ENCODE data around the gene MTOR. TPM values are rescaled to one million over a fixed set of nuclear protein-coding genes. Genes with fewer than 3 reads are reported as not detected.
A peak's percentile ranks its signal among the peaks of the same experiment; 100 is the strongest.
"Not testable (repeated sequence)": the region's sequence is repeated elsewhere in the genome, so short reads cannot be mapped to it uniquely, and the experiment has no call there.

Gene MTOR
- total RNA-seq, 1 experiment from 2014 or later, result 9.6 TPM

- in situ Hi-C loops (cut with HindIII; ENCODE audit: low pct_unique_long_range_greater_than_20kb, low sequenced_read_pairs), result no loop called here
- no peak for DNase-seq (ENCODE audit: low read depth)
These were observed 67.8 kb downstream of the MTOR start for GRCh38 chr1:11194407-11195176.

DNA sequence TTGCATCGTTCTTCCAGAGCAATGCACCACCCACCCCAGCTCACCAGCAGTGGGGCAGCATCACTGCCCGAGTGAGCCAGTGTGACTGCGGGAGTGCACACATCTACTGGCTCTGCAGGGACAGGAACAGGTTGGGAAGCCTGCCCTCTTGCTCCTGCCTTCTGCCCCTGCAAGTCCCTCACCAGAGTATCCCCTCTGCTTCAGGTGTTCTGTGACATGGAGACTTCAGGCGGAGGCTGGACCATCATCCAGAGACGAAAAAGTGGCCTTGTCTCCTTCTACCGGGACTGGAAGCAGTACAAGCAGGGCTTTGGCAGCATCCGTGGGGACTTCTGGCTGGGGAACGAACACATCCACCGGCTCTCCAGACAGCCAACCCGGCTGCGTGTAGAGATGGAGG lies 69.0 kb downstream of the MTOR start:
- in situ Hi-C loops (cut with HindIII; ENCODE audit: low pct_unique_long_range_greater_than_20kb, low sequenced_read_pairs), result no loop called here
- no peak for DNase-seq (ENCODE audit: low read depth)

- in situ Hi-C loops (cut with HindIII; ENCODE audit: low pct_unique_long_range_greater_than_20kb, low sequenced_read_pairs), result no loop called here
- no peak for DNase-seq (ENCODE audit: low read depth)
These were observed 73.4 kb downstream of the MTOR start, which contains the start of gene ANGPTL7 for GRCh38 chr1:11188858-11189451. Gene ANGPTL7 (plus strand): TSS chr1:11189355. CDS start chr1:11189580, 225 bp downstream.

DNA sequence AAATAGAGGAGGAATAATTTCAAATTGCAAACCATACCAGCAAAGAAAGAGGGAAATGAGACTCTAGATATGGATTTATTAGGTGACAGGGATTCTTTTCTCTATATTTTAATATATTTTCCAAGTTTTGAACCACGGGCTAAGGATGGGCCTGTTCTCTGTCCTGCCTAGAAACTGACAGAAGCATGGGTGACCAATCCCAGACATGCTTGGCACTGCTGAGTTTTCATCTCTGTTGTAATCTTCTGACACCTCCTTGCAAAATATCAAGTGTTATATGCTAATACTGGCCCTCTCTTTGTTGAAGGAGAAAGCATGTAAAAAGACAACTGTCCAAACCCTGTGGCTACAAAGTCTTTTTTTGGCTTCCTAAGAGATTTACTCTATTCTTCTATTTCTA lies 74.0 kb downstream of the MTOR start:
- no peak for DNase-seq (ENCODE audit: low read depth)
- in situ Hi-C loops (cut with HindIII; ENCODE audit: low pct_unique_long_range_greater_than_20kb, low sequenced_read_pairs), result no loop called here

GRCh38 chr1:11187931-11188330 lies 74.4 kb downstream of the MTOR start:
- no peak for DNase-seq (ENCODE audit: low read depth)
- in situ Hi-C loops (cut with HindIII; ENCODE audit: low pct_unique_long_range_greater_than_20kb, low sequenced_read_pairs), result no loop called here

DNA sequence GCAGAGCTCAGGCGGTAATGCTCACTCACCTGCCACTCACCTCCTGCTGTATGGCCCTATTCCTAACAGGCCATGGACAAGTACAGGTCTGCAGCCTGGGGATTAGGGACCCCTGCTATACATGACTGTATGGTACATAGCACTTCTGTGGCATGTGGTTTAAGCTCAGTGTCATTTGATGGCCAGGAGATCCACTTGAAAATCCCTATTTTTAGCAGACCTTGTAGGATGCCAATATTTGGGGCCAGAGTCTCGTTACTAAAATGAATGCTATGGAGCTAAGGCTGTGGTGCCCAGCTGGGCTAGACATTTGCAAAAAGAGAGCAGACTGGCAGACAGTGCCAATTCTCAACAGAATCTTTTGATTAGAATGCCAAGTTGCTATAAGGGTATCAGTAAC lies 74.9 kb downstream of the MTOR start:
- in situ Hi-C loops (cut with HindIII; ENCODE audit: low pct_unique_long_range_greater_than_20kb, low sequenced_read_pairs), result no loop called here
- no peak for DNase-seq (ENCODE audit: low read depth)

GRCh38 chr1:11187000-11187399 lies 75.4 kb downstream of the MTOR start:
- in situ Hi-C loops (cut with HindIII; ENCODE audit: low pct_unique_long_range_greater_than_20kb, low sequenced_read_pairs), result no loop called here
- DNase-seq (ENCODE audit: low read depth), result no peak

DNA sequence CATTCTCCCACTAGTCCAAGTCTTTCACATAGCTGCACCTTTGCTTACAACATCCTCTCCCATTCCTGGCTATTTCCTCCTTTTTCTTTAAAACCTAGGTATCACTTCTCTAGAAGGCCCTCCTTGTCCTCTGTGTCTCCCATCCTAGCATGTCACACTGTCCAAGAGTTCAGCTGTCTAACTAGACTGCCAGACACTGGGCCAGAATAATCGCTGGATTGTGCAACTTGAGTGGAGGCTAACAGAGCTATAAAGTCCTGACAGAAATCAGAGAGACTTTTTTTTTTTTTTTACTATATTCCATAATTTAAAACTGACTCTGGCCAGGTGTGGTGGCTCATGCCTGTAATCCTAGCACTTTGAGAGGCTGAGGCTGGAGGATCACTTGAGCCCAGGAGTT lies 77.4 kb downstream of the MTOR start:
- in situ Hi-C loops (cut with HindIII; ENCODE audit: low pct_unique_long_range_greater_than_20kb, low sequenced_read_pairs), result no loop called here
- no peak for DNase-seq (ENCODE audit: low read depth)

GRCh38 chr1:11182884-11183283 lies 79.5 kb downstream of the MTOR start:
- in situ Hi-C loops (cut with HindIII; ENCODE audit: low pct_unique_long_range_greater_than_20kb, low sequenced_read_pairs), result no loop called here
- no peak for DNase-seq (ENCODE audit: low read depth)

GRCh38 chr1:11180342-11180744 lies 82.0 kb downstream of the MTOR start:
- in situ Hi-C loops (cut with HindIII; ENCODE audit: low pct_unique_long_range_greater_than_20kb, low sequenced_read_pairs), result no loop called here

DNA sequence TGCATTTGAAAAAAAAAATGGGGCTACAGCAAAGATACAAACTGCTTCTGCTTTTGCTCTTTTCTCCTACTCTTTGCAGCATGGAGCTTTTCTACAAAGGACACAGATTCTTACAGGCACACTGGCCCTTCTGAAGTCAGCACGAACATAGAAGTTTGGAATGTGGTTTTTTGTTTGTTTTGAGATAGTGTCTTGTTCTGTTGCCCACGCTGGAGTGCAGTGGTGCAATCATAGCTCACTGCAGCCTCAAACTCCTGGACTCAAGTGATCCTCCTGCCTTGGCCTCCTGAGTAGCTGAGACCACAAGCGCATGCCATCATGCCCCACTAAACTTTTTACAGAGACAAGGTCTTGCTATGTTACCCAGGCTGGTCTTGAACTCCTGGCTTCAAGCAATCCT lies 82.6 kb downstream of the MTOR start:
- DNase-seq (ENCODE audit: low read depth), result not testable (repeated sequence)

More at GRCh38 chr1:11180342-11180744, 82.0 kb downstream of the MTOR start:
- peak; percentile 51 for DNase-seq (ENCODE audit: low read depth)

GRCh38 chr1:11179125-11179524 lies 83.2 kb downstream of the MTOR start:
- in situ Hi-C loops (cut with HindIII; ENCODE audit: low pct_unique_long_range_greater_than_20kb, low sequenced_read_pairs), result no loop called here

More for the DNA sequence above, 82.6 kb downstream of the MTOR start:
- in situ Hi-C loops (cut with HindIII; ENCODE audit: low pct_unique_long_range_greater_than_20kb, low sequenced_read_pairs), result not testable (repeated sequence)

GRCh38 chr1:11178021-11179015 lies 84.0 kb downstream of the MTOR start:
- DNase-seq (ENCODE audit: low read depth), result no peak
- in situ Hi-C loops (cut with HindIII; ENCODE audit: low pct_unique_long_range_greater_than_20kb, low sequenced_read_pairs), result no loop called here

More at GRCh38 chr1:11179125-11179524, 83.2 kb downstream of the MTOR start:
- DNase-seq (ENCODE audit: low read depth), result no peak

GRCh38 chr1:11176081-11176706 lies 86.2 kb downstream of the MTOR start:
- no peak for DNase-seq (ENCODE audit: low read depth)
- in situ Hi-C loops (cut with HindIII; ENCODE audit: low pct_unique_long_range_greater_than_20kb, low sequenced_read_pairs), result no loop called here

DNA sequence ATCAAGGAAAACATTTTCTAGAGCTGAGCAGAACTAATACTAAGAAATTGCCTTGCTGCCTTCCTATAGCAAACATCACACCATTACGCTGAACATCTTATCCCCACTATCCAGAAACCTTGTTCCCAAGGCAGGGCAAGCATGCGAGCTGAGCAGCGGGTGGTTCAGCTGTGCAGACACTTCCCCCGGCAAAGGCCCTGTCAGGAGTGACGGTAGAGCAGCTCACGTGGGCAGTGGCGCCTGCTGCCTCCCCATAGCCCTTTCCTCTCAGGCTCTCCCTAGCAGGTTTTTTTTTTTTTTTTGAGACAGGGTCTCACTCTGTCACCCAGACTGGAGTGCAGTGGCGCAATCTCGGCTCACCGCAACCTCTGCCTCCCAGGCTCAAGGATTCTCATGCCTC lies 86.9 kb downstream of the MTOR start:
- in situ Hi-C loops (cut with HindIII; ENCODE audit: low pct_unique_long_range_greater_than_20kb, low sequenced_read_pairs), result no loop called here
- DNase-seq (ENCODE audit: low read depth), result no peak

DNA sequence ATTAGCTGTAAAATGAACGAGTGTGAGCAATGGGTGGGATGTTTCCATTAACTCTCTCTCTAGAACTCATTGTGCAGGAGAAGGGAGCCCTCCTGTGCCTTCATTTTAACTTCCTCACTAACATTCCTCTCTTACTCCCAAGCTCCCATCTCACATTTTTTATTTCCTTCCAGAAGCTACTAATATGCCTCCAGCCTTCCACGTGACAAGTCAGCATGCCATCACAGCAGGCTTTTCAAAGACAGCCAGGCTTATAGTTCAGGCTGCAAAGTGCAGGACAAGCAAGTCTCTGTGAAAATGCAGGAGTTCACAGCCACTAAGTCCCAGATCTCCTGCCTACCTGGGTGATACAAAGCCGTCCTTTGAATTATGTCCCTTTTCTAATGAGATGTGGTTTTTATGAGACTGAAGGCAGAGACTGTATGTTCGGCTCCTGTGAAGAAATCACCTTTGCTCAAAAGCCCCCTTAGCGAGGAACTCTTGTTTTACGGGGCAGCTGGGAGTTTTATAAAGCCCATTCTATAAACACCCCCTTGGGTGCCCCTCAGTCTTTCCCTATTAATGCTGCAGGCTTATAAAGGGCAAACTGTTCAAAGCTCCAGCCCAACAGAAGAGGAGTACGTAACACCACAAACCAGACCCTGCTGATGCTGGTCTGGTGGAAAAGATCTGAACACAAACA lies 87.9 kb downstream of the MTOR start:
- no peak for DNase-seq (ENCODE audit: low read depth)
- in situ Hi-C loops (cut with HindIII; ENCODE audit: low pct_unique_long_range_greater_than_20kb, low sequenced_read_pairs), result no loop called here

- in situ Hi-C loops (cut with HindIII; ENCODE audit: low pct_unique_long_range_greater_than_20kb, low sequenced_read_pairs), result no loop called here
- DNase-seq (ENCODE audit: low read depth), result no peak
These were observed 92.2 kb downstream of the MTOR start for GRCh38 chr1:11170102-11170501.

DNA sequence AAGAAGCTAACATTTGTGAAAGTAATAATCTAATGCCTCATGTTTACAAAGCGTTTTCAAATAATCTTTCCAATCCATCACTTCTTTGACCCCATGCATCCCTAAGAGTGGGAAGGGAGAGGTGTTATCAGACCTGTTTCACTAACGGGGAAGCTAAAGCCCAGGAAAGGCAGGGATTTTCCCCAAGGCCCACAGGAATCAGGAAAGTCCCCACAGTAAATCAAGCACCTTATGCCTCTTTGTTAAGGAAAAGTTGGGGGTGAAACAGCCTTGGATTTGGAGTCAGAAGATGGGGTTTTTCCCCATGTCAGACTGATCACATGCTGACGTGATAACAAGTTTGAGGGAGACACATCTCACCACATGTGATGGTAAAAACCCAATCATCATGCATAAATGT lies 93.1 kb downstream of the MTOR start:
- in situ Hi-C loops (cut with HindIII; ENCODE audit: low pct_unique_long_range_greater_than_20kb, low sequenced_read_pairs), result no loop called here

More for the DNA sequence above, 93.1 kb downstream of the MTOR start:
- DNase-seq (ENCODE audit: low read depth), result peak; percentile 15
